Testis (tissue), 3 donors: ENCODE results near the gene TNPO1. TPM values are rescaled to one million over a fixed set of nuclear protein-coding genes. Genes with fewer than 3 reads are reported as not detected.

Experiments
- DNase-seq: peaks from one replicate; pipeline ENCODE4 v3.0.0-alpha.2; 2019
- H3K27ac ChIP-seq, 2 donors: fragments of 200-600 bp; sonication (generic); one replicate each; pipeline ENCODE4 v1.5.1; 2019
- H3K27me3 ChIP-seq: fragments of 200-600 bp; sonication (generic); one replicate; pipeline ENCODE4 v1.5.1; 2019
- H3K36me3 ChIP-seq: fragments of 200-600 bp; sonication (generic); one replicate; pipeline ENCODE4 v1.5.1; 2017; ENCODE audit warnings: low read depth; ENCODE audit errors: missing control alignments
- H3K4me1 ChIP-seq: fragments of 200-600 bp; sonication (generic); one replicate; pipeline ENCODE4 v1.5.1; 2019
- H3K4me3 ChIP-seq, 2 donors: fragments of 200-600 bp; sonication (generic); one replicate each; pipeline ENCODE4 v1.5.1; 2017 to 2019
- H3K9me3 ChIP-seq: fragments of 200-600 bp; sonication (generic); one replicate; pipeline ENCODE4 v1.5.1; 2017
- CTCF ChIP-seq, 3 experiments: fragments of 450-650 bp in 2 of 3; fragments of 200-600 bp in 1 of 3; sonication (generic) in 1 of 3; IDR thresholded peaks; one replicate each; pipeline ENCODE4 v1.5.1; 2016 to 2019; ENCODE audit warnings: antibody characterized with exemption in 3 of 3, mild to moderate bottlenecking in 2 of 3, moderate library complexity in 1 of 3
- POLR2A ChIP-seq: fragments of 450-650 bp; IDR thresholded peaks from one replicate; pipeline ENCODE4 v1.6.1; 2017; ENCODE audit warnings: antibody characterized with exemption, mild to moderate bottlenecking, moderate library complexity
- WGBS, 2 donors: methylation state at CpG; one replicate each; pipeline ENCODE4 v1.1.5; 2018; 5-methylcytosine and 5-hydroxymethylcytosine counted together
- intact Hi-C: fragments of 100-400 bp; cut with DNase I; formaldehyde crosslinking; loops from one replicate; pipeline ENCODE4 v1.15.1; 2023; ENCODE audit warnings: low total_unique reads
- polyA plus RNA-seq: library from polyadenylated mRNA; stranded (reverse); fragments of 350-450 nt; fragmentation: Illumina TruSeq; extraction: RNeasy Lipid Tissue Mini Kit (QIAGEN cat#74804); gene quantifications from one replicate; pipeline ENCODE4 v1.2.3, GENCODE V29; 2014; ENCODE audit warnings: low read depth, low replicate concordance; ENCODE audit not compliant: insufficient read depth
- total RNA-seq, 2 donors: library from RNA; depleted of rRNA; stranded (reverse); fragments of >200 nt; gene quantifications; one replicate each; pipeline ENCODE4 v1.2.3, GENCODE V29; 2016

Gene TNPO1
- total and polyA plus RNA-seq, 3 donors from 2014 or later, result 83.4 to 132 (median 120) TPM

GRCh38 chr5:72884892-72885291 lies 68.4 kb downstream of the TNPO1 start:
- peak; percentile 23 for DNase-seq
- Histone ChIP-seq H3K27me3 (no peaks in the 10 kb centered on the region), H3K27ac (no peak overlapping the region), H3K36me3 (no peaks in the 10 kb centered on the region), H3K9me3 (no peaks in the 10 kb centered on the region), H3K4me3 (no peak overlapping the region), H3K4me1 (peaks cover 7% of the 10 kb centered on the region)
- TF ChIP-seq POLR2A, result no peak
- TF ChIP-seq CTCF (IDR thresholded peaks at IDR 0.05), result no peak
- intact Hi-C loops, result no loop called here
- 27 to 41% methylated on average over 1 of the region's 1 CpG for WGBS, 2 donors

GRCh38 chr5:72885824-72886223 lies 69.4 kb downstream of the TNPO1 start:
- no peak overlapping the region for H3K4me3 ChIP-seq
- no peaks in the 10 kb centered on the region for H3K27me3 ChIP-seq
- DNase-seq, result no peak
- no peak for TF ChIP-seq CTCF (IDR thresholded peaks at IDR 0.05)
- no peak for TF ChIP-seq POLR2A
- H3K36me3 ChIP-seq, result no peaks in the 10 kb centered on the region
- no peaks in the 10 kb centered on the region for H3K9me3 ChIP-seq
- intact Hi-C loops, result no loop called here
- no peak overlapping the region for H3K27ac ChIP-seq
- peaks cover 7% of the 10 kb centered on the region for H3K4me1 ChIP-seq
- WGBS, 2 donors, result 86 to 88% methylated on average over 4 of the region's 4 CpGs

GRCh38 chr5:72888595-72888994 lies 72.1 kb downstream of the TNPO1 start:
- intact Hi-C loops, result no loop called here
- 66 to 71% methylated on average over 2 of the region's 2 CpGs for WGBS, 2 donors
- no peak for DNase-seq
- Histone ChIP-seq H3K4me3 (no peak overlapping the region), H3K27me3 (no peaks in the 10 kb centered on the region), H3K4me1 (peaks cover 7% of the 10 kb centered on the region), H3K9me3 (no peaks in the 10 kb centered on the region), H3K27ac (no peak overlapping the region), H3K36me3 (no peaks in the 10 kb centered on the region)
- TF ChIP-seq POLR2A (no peak), CTCF (IDR thresholded peaks at IDR 0.05) (no peak)

- intact Hi-C loops, result no loop called here
- 90 to 98% methylated on average over 5 of the region's 5 CpGs for WGBS, 2 donors
- TF ChIP-seq POLR2A, result no peak
- TF ChIP-seq CTCF (IDR thresholded peaks at IDR 0.05), result no peak
- H3K27ac ChIP-seq, result no peak overlapping the region
- no peak overlapping the region for H3K4me3 ChIP-seq
- no peaks in the 10 kb centered on the region for H3K36me3 ChIP-seq
- no peaks in the 10 kb centered on the region for H3K9me3 ChIP-seq
- H3K27me3 ChIP-seq, result no peaks in the 10 kb centered on the region
- H3K4me1 ChIP-seq, result peaks cover 7% of the 10 kb centered on the region
- no peak for DNase-seq
Measured at GRCh38 chr5:72889324-72889723, 72.9 kb downstream of the TNPO1 start.

- TF ChIP-seq CTCF (IDR thresholded peaks at IDR 0.05) (no peak), POLR2A (no peak)
- no peak overlapping the region for H3K4me3 ChIP-seq
- no peak overlapping the region for H3K27ac ChIP-seq
- H3K9me3 ChIP-seq, result no peaks in the 10 kb centered on the region
- no peaks in the 10 kb centered on the region for H3K36me3 ChIP-seq
- H3K4me1 ChIP-seq, result no peaks in the 10 kb centered on the region
- no peak for DNase-seq
- 74 to 83% methylated on average over 4 of the region's 4 CpGs for WGBS, 2 donors
- intact Hi-C loops, result no loop called here
- H3K27me3 ChIP-seq, result no peaks in the 10 kb centered on the region
Measured at GRCh38 chr5:72892846-72893245, 76.4 kb downstream of the TNPO1 start.
